Measurements from ENCODE around the gene PTTG2. TPM values are rescaled to one million over a fixed set of nuclear protein-coding genes. Genes with fewer than 3 reads are reported as not detected.

PTTG2 gene
- polyA plus RNA-seq, 1 of the 3 experiments (the other 2 are of a cell fraction) = not detected

DNA sequence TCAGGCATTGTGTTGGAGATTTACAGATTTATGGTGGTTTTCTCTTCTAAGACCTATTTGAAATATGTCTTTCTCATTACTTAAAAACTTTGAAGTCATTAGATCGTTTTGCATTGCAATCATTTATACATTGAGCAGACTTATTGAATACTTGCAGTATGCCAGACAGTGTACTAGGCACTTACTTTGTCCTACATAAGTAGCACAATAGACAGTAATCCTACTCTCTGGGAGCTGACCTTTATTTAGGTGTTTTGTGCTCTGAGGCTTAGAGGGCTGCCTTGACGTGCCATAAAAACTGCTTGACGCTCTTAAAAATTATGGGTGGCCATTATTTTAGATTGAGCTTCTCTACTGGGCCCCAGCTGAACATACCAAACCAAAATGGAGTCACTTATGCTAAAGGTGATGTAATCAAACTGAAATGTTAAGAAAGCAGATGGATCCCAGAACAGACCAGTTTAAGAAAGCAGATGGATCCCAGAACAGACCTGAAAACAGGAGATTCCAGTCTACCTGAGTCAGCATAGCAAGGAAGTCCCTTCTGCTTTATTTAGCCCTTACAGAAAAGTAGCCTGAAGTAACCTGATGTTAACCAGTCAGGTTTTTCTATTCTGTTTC lies 42.4 kb downstream of the PTTG2 start:
- Histone ChIP-seq H3K4me1 (ENCODE audit: control insufficient read depth in 1 of 2, insufficient read depth in 2 of 2, low read depth in 1 of 2, low read length in 1 of 2) (peaks cover 0 to 8% of the 10 kb centered on the region in 2 experiments; a peak in 2 of 4 replicates), H3K4me3 (ENCODE audit: low read depth in 2 of 2, low read length in 1 of 2) (no peak overlapping the region), H3K79me2 (ENCODE audit: insufficient read depth) (peaks cover 13% of the 10 kb centered on the region; the same call in 1 of the 2 replicates), H3K9ac (no peak overlapping the region), H3K9me2 (no peaks in the 10 kb centered on the region), H4K20me1 (ENCODE audit: insufficient read depth) (no peaks in the 10 kb centered on the region), H3F3A (replicated peaks; ENCODE audit: insufficient read depth) (no peaks in the 10 kb centered on the region), H3K9me3 (no peaks in the 10 kb centered on the region), H3K27ac (ENCODE audit: low read depth in 2 of 2, low read length in 1 of 2) (no peak overlapping the region), H3K36me3 (replicated peaks in 1 of 2; ENCODE audit: control insufficient read depth in 1 of 2, insufficient read depth in 2 of 2, low read length in 1 of 2) (no peaks in the 10 kb centered on the region), H3K27me3 (ENCODE audit: insufficient read depth) (no peaks in the 10 kb centered on the region), H2AFZ (ENCODE audit: low read depth) (no peak overlapping the region), H3K4me2 (no peak overlapping the region)
- 97% methylated on average over 3 of the region's 3 CpGs for WGBS (ENCODE audit: low lambda C conversion rate)
- POLR2A ChIA-PET = no interaction called here
- CTCF ChIA-PET = interaction anchor here (1.8 kb wide), 1 partner anchor 25 kb away, joined by 4 read pairs; no protein-coding TSS in a partner anchor
- no peak for DNase-seq
- TF ChIP-seq MXI1 (IDR thresholded peaks at IDR 0.05; ENCODE audit: low read depth, low read length) (no peak), YY1 (IDR thresholded peaks at IDR 0.05; ENCODE audit: low read depth) (peak; percentile 57; the same call in 1 of the 2 replicates), GATA2 (CRISPR knock-in tag; IDR thresholded peaks at IDR 0.05) (no peak), FOSL2 (IDR thresholded peaks at IDR 0.05; ENCODE audit: borderline replicate concordance, low read depth) (peak; percentile 13; the same call in 1 of the 2 replicates), TCF12 (IDR thresholded peaks at IDR 0.05) (peak; percentile 58), SMC3 (IDR thresholded peaks at IDR 0.05; ENCODE audit: low read depth, low read length) (no peak)

DNA sequence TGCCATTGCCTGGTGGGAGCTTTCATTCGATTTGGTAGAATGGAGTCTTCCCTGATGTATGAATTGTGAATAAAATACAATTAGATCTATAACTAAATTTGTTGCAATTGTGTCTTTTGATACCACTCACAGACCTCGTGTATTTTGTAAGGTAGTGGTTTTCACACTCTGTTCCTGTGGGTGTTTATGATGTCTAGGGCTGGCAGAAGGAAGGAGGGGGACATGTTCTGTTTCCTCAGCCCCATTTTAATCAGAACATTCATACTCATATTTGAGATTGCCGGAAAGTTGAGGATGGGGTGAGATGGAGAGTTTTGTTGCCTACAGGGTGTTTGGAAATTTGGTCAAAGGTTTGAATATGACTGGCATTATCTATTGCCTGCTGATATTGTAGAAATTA lies 42.9 kb downstream of the PTTG2 start:
- no peaks in the 10 kb centered on the region for H3K9me2 ChIP-seq
- no peak overlapping the region for H3K27ac ChIP-seq (ENCODE audit: low read depth in 2 of 2, low read length in 1 of 2)
- no peak for TF ChIP-seq CHD2 (IDR thresholded peaks at IDR 0.05; ENCODE audit: low read length, partially characterized antibody)
- TF ChIP-seq, protein P1, sequence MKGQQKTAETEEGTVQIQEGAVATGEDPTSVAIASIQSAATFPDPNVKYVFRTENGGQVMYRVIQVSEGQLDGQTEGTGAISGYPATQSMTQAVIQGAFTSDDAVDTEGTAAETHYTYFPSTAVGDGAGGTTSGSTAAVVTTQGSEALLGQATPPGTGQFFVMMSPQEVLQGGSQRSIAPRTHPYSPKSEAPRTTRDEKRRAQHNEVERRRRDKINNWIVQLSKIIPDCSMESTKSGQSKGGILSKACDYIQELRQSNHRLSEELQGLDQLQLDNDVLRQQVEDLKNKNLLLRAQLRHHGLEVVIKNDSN (IDR thresholded peaks at IDR 0.05; ENCODE audit: borderline replicate concordance, low read depth) = no peak
- TF ChIP-seq RXRA (IDR thresholded peaks at IDR 0.05; ENCODE audit: borderline replicate concordance, low read depth) = no peak
- TF ChIP-seq, protein P2, sequence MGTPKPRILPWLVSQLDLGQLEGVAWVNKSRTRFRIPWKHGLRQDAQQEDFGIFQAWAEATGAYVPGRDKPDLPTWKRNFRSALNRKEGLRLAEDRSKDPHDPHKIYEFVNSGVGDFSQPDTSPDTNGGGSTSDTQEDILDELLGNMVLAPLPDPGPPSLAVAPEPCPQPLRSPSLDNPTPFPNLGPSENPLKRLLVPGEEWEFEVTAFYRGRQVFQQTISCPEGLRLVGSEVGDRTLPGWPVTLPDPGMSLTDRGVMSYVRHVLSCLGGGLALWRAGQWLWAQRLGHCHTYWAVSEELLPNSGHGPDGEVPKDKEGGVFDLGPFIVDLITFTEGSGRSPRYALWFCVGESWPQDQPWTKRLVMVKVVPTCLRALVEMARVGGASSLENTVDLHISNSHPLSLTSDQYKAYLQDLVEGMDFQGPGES (IDR thresholded peaks at IDR 0.05; ENCODE audit: low read depth, low read length) = no peak
- no peak for TF ChIP-seq EZH2phosphoT487 (IDR thresholded peaks at IDR 0.05; ENCODE audit: borderline replicate concordance, low read depth)
- no peak for TF ChIP-seq GABPA (IDR thresholded peaks at IDR 0.05; ENCODE audit: low read depth)
- TF ChIP-seq, protein P3, sequence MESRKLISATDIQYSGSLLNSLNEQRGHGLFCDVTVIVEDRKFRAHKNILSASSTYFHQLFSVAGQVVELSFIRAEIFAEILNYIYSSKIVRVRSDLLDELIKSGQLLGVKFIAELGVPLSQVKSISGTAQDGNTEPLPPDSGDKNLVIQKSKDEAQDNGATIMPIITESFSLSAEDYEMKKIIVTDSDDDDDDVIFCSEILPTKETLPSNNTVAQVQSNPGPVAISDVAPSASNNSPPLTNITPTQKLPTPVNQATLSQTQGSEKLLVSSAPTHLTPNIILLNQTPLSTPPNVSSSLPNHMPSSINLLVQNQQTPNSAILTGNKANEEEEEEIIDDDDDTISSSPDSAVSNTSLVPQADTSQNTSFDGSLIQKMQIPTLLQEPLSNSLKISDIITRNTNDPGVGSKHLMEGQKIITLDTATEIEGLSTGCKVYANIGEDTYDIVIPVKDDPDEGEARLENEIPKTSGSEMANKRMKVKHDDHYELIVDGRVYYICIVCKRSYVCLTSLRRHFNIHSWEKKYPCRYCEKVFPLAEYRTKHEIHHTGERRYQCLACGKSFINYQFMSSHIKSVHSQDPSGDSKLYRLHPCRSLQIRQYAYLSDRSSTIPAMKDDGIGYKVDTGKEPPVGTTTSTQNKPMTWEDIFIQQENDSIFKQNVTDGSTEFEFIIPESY (IDR thresholded peaks at IDR 0.05; ENCODE audit: borderline replicate concordance, low read depth) = no peak
- no peak for TF ChIP-seq GATA2 (CRISPR knock-in tag; IDR thresholded peaks at IDR 0.05)
- TF ChIP-seq JUND (IDR thresholded peaks at IDR 0.05) = no peak
- no peak for TF ChIP-seq MXI1 (IDR thresholded peaks at IDR 0.05; ENCODE audit: low read depth, low read length)
- no peak for TF ChIP-seq RCOR1 (IDR thresholded peaks at IDR 0.05; ENCODE audit: low read length)
- TF ChIP-seq ELF1 (IDR thresholded peaks at IDR 0.05) = no peak
- no peak for TF ChIP-seq TAF1 (IDR thresholded peaks at IDR 0.05; ENCODE audit: borderline replicate concordance, low read depth, low read length)
- TF ChIP-seq, protein P4, sequence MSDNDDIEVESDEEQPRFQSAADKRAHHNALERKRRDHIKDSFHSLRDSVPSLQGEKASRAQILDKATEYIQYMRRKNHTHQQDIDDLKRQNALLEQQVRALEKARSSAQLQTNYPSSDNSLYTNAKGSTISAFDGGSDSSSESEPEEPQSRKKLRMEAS (IDR thresholded peaks at IDR 0.05; ENCODE audit: low read depth) = no peak
- ChIA-PET CTCF (interaction anchor here (1.8 kb wide), 1 partner anchor 26 kb away, joined by 4 read pairs; no protein-coding TSS in a partner anchor), POLR2A (no interaction called here)
- H3K4me2 ChIP-seq = no peak overlapping the region
- WGBS (ENCODE audit: low lambda C conversion rate) = 81% methylated on average over 3 of the region's 3 CpGs
- H4K20me1 ChIP-seq (ENCODE audit: insufficient read depth) = no peaks in the 10 kb centered on the region
- no peak overlapping the region for H3K9ac ChIP-seq
- no peak overlapping the region for H3K4me3 ChIP-seq (ENCODE audit: low read depth in 2 of 2, low read length in 1 of 2)
- 0 out of 2 replicates have a peak, but pooled peaks cover 13% of the 10 kb centered on the region for H3K79me2 ChIP-seq (ENCODE audit: insufficient read depth)
- H3K27me3 ChIP-seq (ENCODE audit: insufficient read depth) = no peaks in the 10 kb centered on the region
- DNase-seq = no peak
- no peaks in the 10 kb centered on the region for H3K9me3 ChIP-seq
- H3K4me1 ChIP-seq (ENCODE audit: control insufficient read depth in 1 of 2, insufficient read depth in 2 of 2, low read depth in 1 of 2, low read length in 1 of 2) = peaks cover 0 to 8% of the 10 kb centered on the region in 2 experiments; a peak in 2 of 4 replicates
- H2AFZ ChIP-seq (ENCODE audit: low read depth) = no peak overlapping the region
- no peaks in the 10 kb centered on the region for H3F3A ChIP-seq (replicated peaks; ENCODE audit: insufficient read depth)
- no peaks in the 10 kb centered on the region for H3K36me3 ChIP-seq (replicated peaks in 1 of 2; ENCODE audit: control insufficient read depth in 1 of 2, insufficient read depth in 2 of 2, low read length in 1 of 2)

Data from SK-N-SH (cell line).